ENCODE data around the gene DMRTC1. TPM values are rescaled to one million over a fixed set of nuclear protein-coding genes. Genes with fewer than 3 reads are reported as not detected.
A peak's percentile ranks its signal among the peaks of the same experiment; 100 is the strongest.
"Not testable (repeated sequence)": the region's sequence is repeated elsewhere in the genome, so short reads cannot be mapped to it uniquely, and the experiment has no call there.

The DMRTC1 gene
- total and polyA plus RNA-seq, 2 of the 8 experiments (the other 6 are each of a cell fraction or from before 2014, with no cell fraction given): not detected

DNA sequence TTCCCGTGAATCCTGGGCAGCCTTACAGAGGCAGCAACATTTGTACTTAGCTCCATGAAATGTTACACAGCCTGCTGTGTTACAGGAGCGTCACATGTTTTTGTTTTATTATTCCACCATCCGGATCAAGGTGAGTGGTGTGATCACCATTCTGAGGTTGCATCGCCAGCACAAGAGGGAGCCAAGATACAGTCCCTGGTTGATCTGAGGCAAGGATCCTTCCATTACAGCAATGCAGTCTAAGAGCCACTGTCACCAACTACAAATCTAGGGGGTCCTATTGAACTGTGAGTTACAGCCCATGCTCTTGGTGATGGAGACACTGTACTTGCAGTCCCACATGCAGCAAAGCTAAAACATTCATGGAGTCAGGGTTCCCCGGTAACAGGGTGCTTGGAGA lies 27.5 kb downstream of the DMRTC1 start:
- H4K5ac ChIP-seq (ENCODE audit: insufficient read length, low read depth, low read length); H2BK120ac ChIP-seq (replicated peaks; ENCODE audit: low read depth, low read length); H3K9me3 ChIP-seq (ENCODE audit: insufficient read depth in 2 of 2, low read depth in 1 of 2, low read length in 1 of 2); H4K20me1 ChIP-seq (replicated peaks in 1 of 2; ENCODE audit: control insufficient read depth in 1 of 2, insufficient read depth in 2 of 2, low read length in 2 of 2); H2BK15ac ChIP-seq (ENCODE audit: low read length); H3K18ac ChIP-seq (ENCODE audit: extremely low read depth, low read length); H3K27ac ChIP-seq (ENCODE audit: low read depth, low read length); H2BK5ac ChIP-seq (ENCODE audit: low read depth, low read length); H3K36me3 ChIP-seq (ENCODE audit: control insufficient read depth in 2 of 4, insufficient read depth in 4 of 4, low read length in 3 of 4); H2BK12ac ChIP-seq (ENCODE audit: low read depth, low read length); H3K23ac ChIP-seq (ENCODE audit: insufficient read length); H3K14ac ChIP-seq (ENCODE audit: insufficient read length); FAIRE-seq; H2AK5ac ChIP-seq (ENCODE audit: low read depth, low read length); H3K4me3 ChIP-seq (ENCODE audit: extremely low read depth in 1 of 4, insufficient read depth in 2 of 4, low read depth in 3 of 4, low read length in 4 of 4); H3K9ac ChIP-seq (replicated peaks in 1 of 4; ENCODE audit: extremely low read depth in 1 of 4, low read depth in 3 of 4, low read length in 3 of 4); H3K79me2 ChIP-seq (ENCODE audit: control insufficient read depth in 1 of 2, insufficient read depth in 2 of 2, low read length in 2 of 2); H4K91ac ChIP-seq (replicated peaks; ENCODE audit: insufficient read length, low read length); POLR2A ChIA-PET (ENCODE audit: partially characterized antibody); H2BK20ac ChIP-seq (ENCODE audit: low read length); H3K27me3 ChIP-seq (replicated peaks in 1 of 4; ENCODE audit: control insufficient read depth in 3 of 4, extremely low read depth in 1 of 4, insufficient read depth in 3 of 4, low read length in 3 of 4); H3K4ac ChIP-seq (replicated peaks; ENCODE audit: insufficient read length, low read depth, low read length); H3K23me2 ChIP-seq (ENCODE audit: low read depth, low read length); H4K8ac ChIP-seq (ENCODE audit: extremely low read depth, insufficient read depth, low read length); H3K56ac ChIP-seq (replicated peaks; ENCODE audit: insufficient read length, low read depth, low read length); H3K79me1 ChIP-seq (ENCODE audit: low read depth, low read length); H3K4me2 ChIP-seq (ENCODE audit: insufficient read depth in 1 of 2, low read depth in 2 of 2, low read length in 2 of 2); CTCF ChIA-PET (ENCODE audit: partially characterized antibody); H3K4me1 ChIP-seq (replicated peaks in 1 of 4; ENCODE audit: control insufficient read depth in 3 of 4, insufficient read depth in 4 of 4, low read length in 3 of 4); H2AFZ ChIP-seq (ENCODE audit: low read length): not testable (repeated sequence)
- peak in 1 of 2 experiments; percentile 16 for DNase-seq (ENCODE audit: low read depth in 1 of 2, low spot score in 2 of 2)
- 96% methylated on average over 2 of the region's 5 CpGs; no CpG with 5 or more reads in 1 of the 2 experiments for WGBS, 2 experiments (ENCODE audit: extremely low coverage in 1 of 2, insufficient coverage in 1 of 2, insufficient read length in 1 of 2, insufficient replicate concordance in 2 of 2, low coverage in 1 of 2, low lambda C conversion rate in 2 of 2, missing lambda C conversion rate in 1 of 2)

DNA sequence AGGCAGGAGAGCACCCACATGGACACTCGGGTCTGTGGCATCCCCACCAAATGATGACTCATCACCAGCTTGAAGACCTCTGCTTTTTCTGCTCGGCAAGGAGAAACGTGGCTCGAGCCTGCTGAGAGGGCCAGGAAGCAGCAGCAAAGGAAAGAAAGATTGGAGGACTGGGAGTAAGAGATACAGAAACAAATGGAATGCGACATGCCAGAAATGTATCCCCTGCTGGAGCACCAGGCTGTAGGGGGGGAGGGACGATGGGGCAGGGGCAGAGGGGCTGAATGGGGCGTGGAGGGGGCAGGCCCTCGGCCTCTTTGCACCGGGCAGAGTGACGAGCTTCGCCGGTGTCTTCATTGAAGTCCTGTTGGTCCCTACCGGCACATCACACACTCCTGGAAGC lies 31.3 kb downstream of the DMRTC1 start, which contains the start of gene FAM236C:
TSS of gene FAM236C (plus strand) at position 301 of the 400 bp plus-strand sequence. CDS start 100 bp downstream, outside the sequence.
- H2AFZ ChIP-seq (ENCODE audit: low read length); H4K8ac ChIP-seq (ENCODE audit: extremely low read depth, insufficient read depth, low read length); H2BK12ac ChIP-seq (ENCODE audit: low read depth, low read length); H4K91ac ChIP-seq (replicated peaks; ENCODE audit: insufficient read length, low read length); H3K27me3 ChIP-seq (replicated peaks in 1 of 4; ENCODE audit: control insufficient read depth in 3 of 4, extremely low read depth in 1 of 4, insufficient read depth in 3 of 4, low read length in 3 of 4); CTCF ChIA-PET (ENCODE audit: partially characterized antibody); H2BK15ac ChIP-seq (ENCODE audit: low read length); FAIRE-seq; H3K56ac ChIP-seq (replicated peaks; ENCODE audit: insufficient read length, low read depth, low read length); H3K4me2 ChIP-seq (ENCODE audit: insufficient read depth in 1 of 2, low read depth in 2 of 2, low read length in 2 of 2); H3K4ac ChIP-seq (replicated peaks; ENCODE audit: insufficient read length, low read depth, low read length); H3K79me1 ChIP-seq (ENCODE audit: low read depth, low read length); H3K4me3 ChIP-seq (ENCODE audit: extremely low read depth in 1 of 4, insufficient read depth in 2 of 4, low read depth in 3 of 4, low read length in 4 of 4); H2AK5ac ChIP-seq (ENCODE audit: low read depth, low read length); H3K36me3 ChIP-seq (ENCODE audit: control insufficient read depth in 2 of 4, insufficient read depth in 4 of 4, low read length in 3 of 4); H2BK20ac ChIP-seq (ENCODE audit: low read length); H2BK120ac ChIP-seq (replicated peaks; ENCODE audit: low read depth, low read length); H3K18ac ChIP-seq (ENCODE audit: extremely low read depth, low read length); H3K23me2 ChIP-seq (ENCODE audit: low read depth, low read length); POLR2A ChIA-PET (ENCODE audit: partially characterized antibody); H2BK5ac ChIP-seq (ENCODE audit: low read depth, low read length); DNase-seq (ENCODE audit: low read depth in 1 of 2, low spot score in 2 of 2); H3K9me3 ChIP-seq (ENCODE audit: insufficient read depth in 2 of 2, low read depth in 1 of 2, low read length in 1 of 2); H3K27ac ChIP-seq (ENCODE audit: low read depth, low read length); H3K23ac ChIP-seq (ENCODE audit: insufficient read length); H3K79me2 ChIP-seq (ENCODE audit: control insufficient read depth in 1 of 2, insufficient read depth in 2 of 2, low read length in 2 of 2); H3K4me1 ChIP-seq (replicated peaks in 1 of 4; ENCODE audit: control insufficient read depth in 3 of 4, insufficient read depth in 4 of 4, low read length in 3 of 4); H3K14ac ChIP-seq (ENCODE audit: insufficient read length); H4K20me1 ChIP-seq (replicated peaks in 1 of 2; ENCODE audit: control insufficient read depth in 1 of 2, insufficient read depth in 2 of 2, low read length in 2 of 2); H3K9ac ChIP-seq (replicated peaks in 1 of 4; ENCODE audit: extremely low read depth in 1 of 4, low read depth in 3 of 4, low read length in 3 of 4); H4K5ac ChIP-seq (ENCODE audit: insufficient read length, low read depth, low read length): not testable (repeated sequence)
- WGBS, 2 experiments (ENCODE audit: extremely low coverage in 1 of 2, insufficient coverage in 1 of 2, insufficient read length in 1 of 2, insufficient replicate concordance in 2 of 2, low coverage in 1 of 2, low lambda C conversion rate in 2 of 2, missing lambda C conversion rate in 1 of 2): no CpG with 5 or more reads among the region's 13 CpGs

Data from H1 (cell line).